HUES64 (cell line): Measurements from ENCODE around the gene POC1A.

Experiments
- H3K27ac ChIP-seq: 2 replicates; pipeline ENCODE4 v1.7.0; 2013; ENCODE audit warnings: low read depth, low read length, inconsistent platforms
- H3K27me3 ChIP-seq: 2 replicates; pipeline ENCODE4 v1.6.1; 2013; ENCODE audit warnings: mild to moderate bottlenecking, low read length; ENCODE audit not compliant: insufficient read depth
- H3K36me3 ChIP-seq: 2 replicates; pipeline ENCODE4 v1.6.1; 2013; ENCODE audit warnings: mild to moderate bottlenecking, low read length; ENCODE audit not compliant: insufficient read depth
- H3K4me1 ChIP-seq: 2 replicates; pipeline ENCODE4 v1.6.1; 2013; ENCODE audit warnings: mild to moderate bottlenecking, low read length, moderate library complexity; ENCODE audit not compliant: insufficient read depth
- H3K4me3 ChIP-seq: 2 replicates; pipeline ENCODE4 v1.5.1; 2013; ENCODE audit warnings: mild to moderate bottlenecking, low read length, moderate library complexity
- H3K9ac ChIP-seq: 2 replicates; pipeline ENCODE4 v1.6.1; 2013; ENCODE audit warnings: mild to moderate bottlenecking, low read depth, low read length
- H3K9me3 ChIP-seq: 2 replicates; pipeline ENCODE4 v1.6.1; 2013; ENCODE audit warnings: low read depth, low read length; ENCODE audit not compliant: insufficient read depth
- WGBS: fragments of 150-250, 120-280 bp; methylation state at CpG from one replicate; pipeline ENCODE4 v1.1.7; 2013; ENCODE audit warnings: missing lambda C conversion rate; 5-methylcytosine and 5-hydroxymethylcytosine counted together

POC1A gene

GRCh38 chr3:52149726-52150125, 4.5 kb downstream of the POC1A start:
- no peak overlapping the region for H3K27ac ChIP-seq
- H3K27me3 ChIP-seq: no peaks in the 10 kb centered on the region
- WGBS: 97% methylated on average over 11 of the region's 11 CpGs
- no peaks in the 10 kb centered on the region for H3K9me3 ChIP-seq
- no peak overlapping the region for H3K9ac ChIP-seq
- no peaks in the 10 kb centered on the region for H3K4me1 ChIP-seq
- H3K36me3 ChIP-seq: peaks cover 50% of the 10 kb centered on the region
- no peak overlapping the region for H3K4me3 ChIP-seq

DNA sequence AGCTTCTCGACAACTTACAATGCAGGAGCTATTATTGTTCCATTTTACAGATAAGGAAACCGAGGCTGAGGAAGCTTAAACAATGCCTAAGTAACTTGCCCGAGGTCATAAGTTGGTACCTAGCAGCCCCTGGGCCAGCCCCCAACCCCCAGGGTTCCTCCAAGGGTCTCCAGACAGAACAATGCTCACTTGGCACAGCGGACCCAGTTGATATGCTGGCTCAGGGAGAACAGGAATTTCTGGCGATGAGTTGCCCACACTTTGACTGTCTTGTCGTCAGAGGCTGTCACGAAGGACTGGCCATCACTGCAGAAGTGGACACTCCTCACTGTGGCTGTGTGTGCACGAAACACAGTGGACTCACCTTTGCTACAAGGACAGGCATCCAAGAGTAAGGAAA, 5.2 kb downstream of the POC1A start:
- Histone ChIP-seq H3K4me3 (no peak overlapping the region), H3K9ac (no peak overlapping the region), H3K27ac (no peak overlapping the region), H3K27me3 (no peaks in the 10 kb centered on the region), H3K9me3 (no peaks in the 10 kb centered on the region), H3K36me3 (peaks cover 55% of the 10 kb centered on the region), H3K4me1 (0 out of 2 replicates have a peak, but pooled peaks cover 2% of the 10 kb centered on the region)
- whole genome bisulfite sequencing: 94% methylated on average over 8 of the region's 8 CpGs

DNA sequence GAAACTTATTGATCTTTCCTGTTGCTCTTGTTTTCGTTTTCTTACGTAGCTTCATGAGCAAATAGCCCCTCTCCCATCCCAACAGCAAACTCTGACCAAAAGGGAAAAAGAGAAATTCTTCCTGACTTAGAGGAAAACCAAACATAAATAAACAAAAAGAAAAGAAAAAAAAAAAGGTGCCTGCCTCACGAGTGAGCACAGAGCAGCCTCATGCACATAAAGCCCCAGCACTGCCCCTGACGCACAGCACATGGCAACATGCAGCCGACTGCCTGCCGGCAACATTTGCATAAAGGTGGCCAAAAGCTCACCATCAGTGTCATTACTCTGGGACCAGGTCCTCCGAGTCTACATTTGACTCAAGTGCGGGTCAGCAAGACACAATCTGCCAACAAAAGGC, 6.4 kb downstream of the POC1A start:
- H3K9me3 ChIP-seq: no peaks in the 10 kb centered on the region
- 83% methylated on average over 6 of the region's 8 CpGs for WGBS
- H3K4me3 ChIP-seq: no peak overlapping the region
- no peak overlapping the region for H3K9ac ChIP-seq
- no peaks in the 10 kb centered on the region for H3K27me3 ChIP-seq
- H3K4me1 ChIP-seq: 0 out of 2 replicates have a peak, but pooled peaks cover 4% of the 10 kb centered on the region
- H3K27ac ChIP-seq: no peak overlapping the region
- H3K36me3 ChIP-seq: peaks cover 61% of the 10 kb centered on the region

DNA sequence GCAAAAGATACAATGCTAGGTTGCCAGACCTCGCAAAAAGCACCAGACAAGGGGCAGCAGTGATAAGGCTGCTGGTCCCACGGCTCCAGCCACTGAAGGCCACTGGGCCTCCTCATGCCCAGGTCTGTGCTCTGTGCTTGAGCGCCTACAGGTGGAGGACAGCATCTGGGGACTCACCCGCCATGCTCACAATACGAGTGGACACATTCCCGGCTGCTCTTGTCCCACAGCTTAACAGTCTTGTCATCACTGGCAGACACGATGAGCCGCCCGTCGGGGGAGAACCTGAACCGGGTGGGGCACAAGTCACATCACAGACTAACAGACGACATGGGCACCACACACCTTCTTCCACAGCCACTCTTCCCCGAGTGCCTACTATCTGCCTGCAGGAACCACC, 7.4 kb downstream of the POC1A start:
- Histone ChIP-seq H3K9ac (no peak overlapping the region), H3K36me3 (peaks cover 70% of the 10 kb centered on the region), H3K4me1 (0 out of 2 replicates have a peak, but pooled peaks cover 4% of the 10 kb centered on the region), H3K9me3 (no peaks in the 10 kb centered on the region), H3K27ac (no peak overlapping the region), H3K27me3 (no peaks in the 10 kb centered on the region), H3K4me3 (no peak overlapping the region)
- 94% methylated on average over 13 of the region's 13 CpGs for WGBS

DNA sequence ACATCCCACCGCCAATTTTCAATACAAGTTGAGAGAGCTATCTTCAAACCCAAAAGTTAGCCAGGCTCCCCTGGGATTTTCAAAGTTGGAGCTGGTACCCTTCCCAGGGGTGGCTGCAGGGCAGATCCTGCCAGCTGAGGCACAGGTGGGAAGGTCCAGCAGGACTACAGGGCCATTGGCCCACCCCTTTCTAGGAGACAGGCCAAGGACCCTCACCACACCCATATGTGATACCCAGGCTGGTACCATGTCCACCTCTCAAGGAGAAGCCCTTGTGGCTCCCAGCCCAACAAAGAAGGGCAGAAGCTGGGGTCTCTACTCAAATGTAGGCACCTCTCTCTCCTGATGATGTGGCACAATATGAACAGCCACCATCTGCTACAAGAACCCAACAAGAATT, 8.0 kb downstream of the POC1A start:
- Histone ChIP-seq H3K9ac (no peak overlapping the region), H3K9me3 (no peaks in the 10 kb centered on the region), H3K4me1 (0 out of 2 replicates have a peak, but pooled peaks cover 4% of the 10 kb centered on the region), H3K27ac (no peak overlapping the region), H3K4me3 (no peak overlapping the region), H3K36me3 (peaks cover 73% of the 10 kb centered on the region), H3K27me3 (no peaks in the 10 kb centered on the region)
- WGBS: 100% methylated on average over 1 of the region's 1 CpG

DNA sequence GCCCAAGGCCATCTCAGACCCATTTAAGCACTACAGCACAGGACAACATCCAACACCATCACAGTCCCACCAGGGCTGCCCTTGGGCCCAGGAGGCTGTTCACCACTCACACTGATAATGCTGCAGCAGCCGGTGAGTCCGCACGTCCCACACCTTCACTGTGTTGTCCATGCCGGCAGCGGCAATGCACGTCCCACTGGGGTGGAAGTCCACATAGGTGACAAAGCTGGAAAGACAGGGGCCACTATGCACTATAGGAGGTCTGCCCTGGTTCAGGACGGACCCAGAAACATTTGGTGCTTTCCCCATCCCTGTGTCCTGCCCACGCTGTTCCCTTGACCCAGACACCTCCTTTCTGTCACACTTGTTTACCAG, 8.5 kb downstream of the POC1A start:
- Histone ChIP-seq H3K9ac (no peak overlapping the region), H3K9me3 (no peaks in the 10 kb centered on the region), H3K27me3 (no peaks in the 10 kb centered on the region), H3K4me1 (0 out of 2 replicates have a peak, but pooled peaks cover 4% of the 10 kb centered on the region), H3K27ac (no peak overlapping the region), H3K36me3 (peaks cover 74% of the 10 kb centered on the region), H3K4me3 (no peak overlapping the region)
- 95% methylated on average over 8 of the region's 8 CpGs for WGBS

DNA sequence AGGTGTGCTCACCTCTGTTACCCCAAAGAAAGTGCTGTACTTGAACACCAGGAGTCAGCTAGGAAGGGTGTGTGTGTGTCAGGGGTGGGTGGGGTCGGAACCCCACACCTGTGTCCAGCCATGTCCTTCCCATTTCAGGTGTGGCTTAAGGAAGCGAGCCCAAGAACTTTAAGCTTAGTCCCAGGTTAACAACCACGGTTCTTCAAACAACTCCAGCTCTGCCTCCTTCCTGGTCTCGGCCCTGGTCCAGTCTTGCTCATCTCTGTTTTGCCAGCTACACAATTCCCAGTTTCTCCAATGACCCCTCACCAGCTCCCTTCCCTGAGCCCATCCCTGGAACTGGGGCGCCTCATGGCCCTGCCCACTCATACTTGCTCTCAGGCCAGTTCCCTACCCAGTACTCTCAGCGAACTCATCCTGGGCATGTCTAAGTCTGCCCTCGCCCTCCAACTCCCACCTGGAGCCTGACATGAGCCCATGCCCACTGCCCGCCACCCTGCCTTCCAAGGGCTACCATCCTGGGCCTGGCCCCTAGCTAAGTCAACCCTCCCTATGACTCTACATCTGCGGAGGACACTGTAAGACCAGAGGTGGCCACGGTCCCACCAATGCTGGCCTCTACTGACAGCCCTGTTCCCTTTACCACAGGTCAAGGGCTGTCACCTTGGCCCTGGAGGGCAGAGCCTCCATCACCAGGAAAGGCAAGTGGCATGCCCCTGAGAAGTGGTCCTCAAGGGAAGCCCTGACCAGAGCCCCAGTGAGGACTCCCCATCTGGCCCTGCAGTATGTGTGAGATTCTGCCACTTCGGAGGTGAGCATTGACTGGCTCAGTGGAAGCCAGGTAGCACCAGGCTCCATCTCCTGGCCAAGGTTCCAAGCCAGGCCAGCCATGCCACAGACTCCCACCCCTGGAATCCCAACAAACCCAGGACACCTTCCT, 9.2 kb downstream of the POC1A start:
- Histone ChIP-seq H3K27ac (no peak overlapping the region), H3K9me3 (no peaks in the 10 kb centered on the region), H3K4me1 (0 out of 2 replicates have a peak, but pooled peaks cover 4% of the 10 kb centered on the region), H3K27me3 (no peaks in the 10 kb centered on the region), H3K9ac (no peak overlapping the region), H3K36me3 (peaks cover 70% of the 10 kb centered on the region), H3K4me3 (no peak overlapping the region)
- whole genome bisulfite sequencing: 91% methylated on average over 11 of the region's 11 CpGs

DNA sequence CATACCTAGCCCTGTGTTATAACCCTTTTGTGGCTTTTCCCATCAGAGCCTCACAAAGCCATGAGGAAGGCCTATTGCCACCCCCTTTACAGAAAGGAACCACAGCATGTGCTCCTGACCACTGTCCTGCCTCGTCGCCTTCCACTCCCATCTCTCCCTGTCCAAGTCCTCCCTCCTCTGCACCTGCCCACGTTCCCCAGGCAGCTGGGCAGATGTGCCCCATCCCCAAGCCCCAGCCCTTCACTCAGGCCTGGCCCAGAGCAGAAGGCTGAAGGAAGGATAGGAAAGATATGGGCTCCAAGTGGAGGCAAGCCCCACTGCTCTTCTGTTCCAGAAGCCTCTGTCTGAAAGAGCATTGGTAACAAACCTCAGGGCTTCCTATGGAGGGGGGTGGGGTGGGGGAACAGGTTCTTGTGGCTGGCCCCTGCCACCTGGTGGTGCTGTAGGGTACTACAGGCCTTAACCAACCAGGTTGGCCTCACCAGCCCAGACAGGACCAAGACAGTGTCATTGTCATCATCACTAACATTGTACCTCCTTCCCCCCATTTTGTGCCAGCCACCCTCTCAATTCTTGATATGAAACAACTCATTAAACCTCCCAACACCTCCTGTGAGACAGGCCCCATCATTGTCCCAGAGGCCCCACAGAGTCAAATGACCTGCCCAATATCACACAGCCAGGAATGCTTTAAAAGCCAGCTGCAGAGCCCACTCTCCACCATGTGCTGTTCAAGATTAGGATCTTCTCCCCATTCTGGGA, 10.0 kb downstream of the POC1A start:
- no peak overlapping the region for H3K9ac ChIP-seq
- H3K4me3 ChIP-seq: no peak overlapping the region
- 92% methylated on average over 3 of the region's 3 CpGs for WGBS
- 0 out of 2 replicates have a peak, but pooled peaks cover 4% of the 10 kb centered on the region for H3K4me1 ChIP-seq
- no peak overlapping the region for H3K27ac ChIP-seq
- no peaks in the 10 kb centered on the region for H3K9me3 ChIP-seq
- H3K36me3 ChIP-seq: peaks cover 62% of the 10 kb centered on the region
- H3K27me3 ChIP-seq: no peaks in the 10 kb centered on the region

- Histone ChIP-seq H3K27me3 (no peaks in the 10 kb centered on the region), H3K9me3 (no peaks in the 10 kb centered on the region), H3K9ac (no peak overlapping the region), H3K4me3 (no peak overlapping the region), H3K27ac (no peak overlapping the region), H3K4me1 (0 out of 2 replicates have a peak, but pooled peaks cover 4% of the 10 kb centered on the region), H3K36me3 (peaks cover 56% of the 10 kb centered on the region)
- WGBS: 91% methylated on average over 3 of the region's 3 CpGs
Observed at GRCh38 chr3:52143616-52144015, 10.6 kb downstream of the POC1A start.

DNA sequence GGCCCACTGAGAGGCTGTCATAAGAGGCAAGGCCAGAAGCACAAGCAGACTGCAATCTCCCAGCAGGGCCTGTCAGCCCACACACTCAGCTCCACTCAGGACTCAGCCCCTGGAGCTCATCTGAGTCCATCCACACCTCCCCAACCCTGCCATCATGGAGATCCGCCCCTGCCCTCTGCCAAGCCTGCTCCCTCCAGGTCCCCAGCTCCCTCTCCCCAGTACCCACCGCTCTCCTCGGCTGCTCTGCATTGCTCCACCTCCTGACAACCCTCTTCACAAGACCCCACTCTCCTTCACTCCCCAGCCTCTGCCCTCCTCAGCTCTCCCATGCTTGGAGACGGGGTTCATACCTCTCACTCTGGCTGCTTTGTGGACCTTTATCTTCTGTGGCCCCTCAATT, 11.1 kb downstream of the POC1A start:
- no peaks in the 10 kb centered on the region for H3K27me3 ChIP-seq
- H3K36me3 ChIP-seq: peaks cover 51% of the 10 kb centered on the region
- H3K9me3 ChIP-seq: no peaks in the 10 kb centered on the region
- 0 out of 2 replicates have a peak, but pooled peaks cover 4% of the 10 kb centered on the region for H3K4me1 ChIP-seq
- WGBS: 94% methylated on average over 4 of the region's 4 CpGs
- no peak overlapping the region for H3K4me3 ChIP-seq
- no peak overlapping the region for H3K9ac ChIP-seq
- H3K27ac ChIP-seq: no peak overlapping the region

- no peak overlapping the region for H3K9ac ChIP-seq
- H3K9me3 ChIP-seq: no peaks in the 10 kb centered on the region
- H3K4me3 ChIP-seq: no peak overlapping the region
- peaks cover 56% of the 10 kb centered on the region for H3K36me3 ChIP-seq
- H3K27ac ChIP-seq: no peak overlapping the region
- H3K4me1 ChIP-seq: 0 out of 2 replicates have a peak, but pooled peaks cover 4% of the 10 kb centered on the region
- whole genome bisulfite sequencing: 96% methylated on average over 7 of the region's 7 CpGs
- no peaks in the 10 kb centered on the region for H3K27me3 ChIP-seq
Observed at GRCh38 chr3:52141751-52142150, 12.5 kb downstream of the POC1A start.
